SK-N-SH (cell line): Measurements from ENCODE around the gene GXYLT2. TPM values are rescaled to one million over a fixed set of nuclear protein-coding genes. Genes with fewer than 3 reads are reported as not detected.
A peak's percentile ranks its signal among the peaks of the same experiment; 100 is the strongest.

ENCODE experiments used
- CTCF ChIA-PET: fragments of 300-600, 350-600 bp; formaldehyde crosslinking; extraction: SDS; loops from one replicate; lab custom pipeline; 2021; lab: Yijun Ruan, JAX
- POLR2A ChIA-PET: fragments of 350-600 bp; sonication (Branson Sonifier 250); formaldehyde crosslinking; extraction: SDS; loops from one replicate; lab custom pipeline; 2020; ENCODE audit warnings: antibody characterized with exemption, inconsistent platforms; lab: Yijun Ruan, JAX
- DNase-seq: peaks from one replicate; pipeline ENCODE4 v3.0.0; 2012
- H2AFZ ChIP-seq: fragments of 200-600 bp; sonication (generic); 2 replicates; pipeline ENCODE4 v1.8.1; 2016; ENCODE audit warnings: antibody characterized with exemption, mild to moderate bottlenecking, low read depth
- H3F3A ChIP-seq: fragments of 200-600 bp; sonication (generic); replicated peaks from 2 replicates; pipeline ENCODE3; 2016; ENCODE audit warnings: antibody characterized with exemption, mild to moderate bottlenecking; ENCODE audit not compliant: insufficient read depth
- H3K27ac ChIP-seq, 2 experiments: fragments of 200-500 bp in 1 of 2; fragments of 200-600 bp in 1 of 2; sonication (Bioruptor generic) in 1 of 2; sonication (generic), shearing (Covaris generic) in 1 of 2; 2 replicates each; pipeline versions ENCODE4 v1.5.1 to v1.6.1; 2014 to 2016; ENCODE audit warnings: low read depth in 2 of 2, inconsistent platforms in 1 of 2, low read length in 1 of 2, mild to moderate bottlenecking in 1 of 2, mixed read lengths in 1 of 2
- H3K27me3 ChIP-seq: fragments of 200-600 bp; sonication (generic), shearing (Covaris generic); 2 replicates; pipeline ENCODE4 v1.6.1; 2016; ENCODE audit warnings: mixed run types; ENCODE audit not compliant: insufficient read depth
- H3K36me3 ChIP-seq, 2 experiments: fragments of 200-500 bp in 1 of 2; fragments of 200-600 bp in 1 of 2; sonication (Bioruptor generic) in 1 of 2; sonication (generic) in 1 of 2; replicated peaks in 1 of 2; 2 replicates each; pipeline versions ENCODE3 to v1.5.1; 2014 to 2016; ENCODE audit warnings: low read length in 1 of 2, mild to moderate bottlenecking in 1 of 2; ENCODE audit not compliant: insufficient read depth in 2 of 2, control insufficient read depth in 1 of 2
- H3K4me1 ChIP-seq, 2 experiments: fragments of 200-500 bp in 1 of 2; fragments of 200-600 bp in 1 of 2; sonication (Bioruptor generic) in 1 of 2; sonication (generic), shearing (Covaris generic) in 1 of 2; 2 replicates each; pipeline versions ENCODE4 v1.5.1 to v1.6.1; 2014 to 2016; ENCODE audit warnings: low read depth in 1 of 2, low read length in 1 of 2, mixed run types in 1 of 2; ENCODE audit not compliant: insufficient read depth in 2 of 2, control insufficient read depth in 1 of 2
- H3K4me2 ChIP-seq: fragments of 200-600 bp; sonication (generic), shearing (Covaris generic); 2 replicates; pipeline ENCODE4 v1.6.1; 2017; ENCODE audit warnings: mixed run types
- H3K4me3 ChIP-seq, 2 experiments: fragments of 200-500 bp in 1 of 2; fragments of 200-600 bp in 1 of 2; sonication (Bioruptor generic) in 1 of 2; sonication (generic), shearing (Covaris generic) in 1 of 2; 2 replicates each; pipeline versions ENCODE4 v1.5.1 to v1.8.1; 2014 to 2016; ENCODE audit warnings: low read depth in 2 of 2, inconsistent platforms in 1 of 2, low read length in 1 of 2, mild to moderate bottlenecking in 1 of 2, mixed read lengths in 1 of 2, moderate library complexity in 1 of 2
- H3K79me2 ChIP-seq: fragments of 200-600 bp; sonication (generic); 2 replicates; pipeline ENCODE4 v1.8.1; 2017; ENCODE audit warnings: mild to moderate bottlenecking; ENCODE audit not compliant: insufficient read depth
- H3K9ac ChIP-seq: fragments of 200-600 bp; sonication (generic); 2 replicates; pipeline ENCODE4 v1.6.1; 2017; ENCODE audit warnings: mixed run types
- H3K9me2 ChIP-seq: fragments of 200-600 bp; sonication (generic); 2 replicates; pipeline ENCODE4 v1.6.1; 2017; ENCODE audit warnings: mixed run types
- H3K9me3 ChIP-seq: fragments of 200-600 bp; sonication (generic); 2 replicates; pipeline ENCODE4 v1.6.1; 2017; ENCODE audit warnings: mixed run types, mild to moderate bottlenecking, moderate library complexity
- H4K20me1 ChIP-seq: fragments of 200-600 bp; sonication (generic); 2 replicates; pipeline ENCODE4 v1.6.1; 2017; ENCODE audit warnings: mild to moderate bottlenecking, mixed run types; ENCODE audit not compliant: insufficient read depth
- ELF1 ChIP-seq: IDR thresholded peaks from 2 replicates; pipeline ENCODE4 v1.4.0; 2012
- EP300 ChIP-seq, 2 experiments: IDR thresholded peaks; 2 replicates each; pipeline versions ENCODE4 v1.4.0 to v1.6.1; 2012; ENCODE audit warnings: borderline replicate concordance in 1 of 2, low read depth in 1 of 2, low read length in 1 of 2
- JUND ChIP-seq: IDR thresholded peaks from 2 replicates; pipeline ENCODE4 v1.4.0; 2012
- PBX3 ChIP-seq: IDR thresholded peaks from 2 replicates; pipeline ENCODE4; 2012
- SIN3A ChIP-seq: IDR thresholded peaks from 2 replicates; pipeline ENCODE4 v1.6.1; 2012; ENCODE audit warnings: low read depth, mild to moderate bottlenecking, low read length, moderate library complexity, borderline replicate concordance
- SMC3 ChIP-seq: IDR thresholded peaks from 2 replicates; pipeline ENCODE4 v1.6.1; 2012; ENCODE audit warnings: low read depth, low read length, improper control_type of control experiment
- TCF12 ChIP-seq: IDR thresholded peaks from 2 replicates; pipeline ENCODE4 v1.4.0; 2012
- USF2 ChIP-seq: fragments of 150-350 bp; IDR thresholded peaks from 2 replicates; pipeline ENCODE4 v1.6.1; 2017; ENCODE audit warnings: antibody characterized with exemption, low read length, low read depth, borderline replicate concordance
- YY1 ChIP-seq: IDR thresholded peaks from 2 replicates; pipeline ENCODE4 v1.4.0; 2012; ENCODE audit warnings: low read depth, mild to moderate bottlenecking
- ZBTB33 ChIP-seq: IDR thresholded peaks from 2 replicates; pipeline ENCODE4 v1.4.0; 2012; ENCODE audit warnings: low read depth, borderline replicate concordance
- WGBS: methylation state at CpG from one replicate; pipeline ENCODE4 v1.1.6; 2017; ENCODE audit warnings: low lambda C conversion rate; 5-methylcytosine and 5-hydroxymethylcytosine counted together
- polyA plus RNA-seq, 3 experiments: library from polyadenylated mRNA; depleted of rRNA; stranded (reverse); fragments of >200 nt; gene quantifications; 2 replicates each; pipeline ENCODE4 v1.2.3, GENCODE V29; 2012
- TF ChIP-seq, protein P1 (sequence below): IDR thresholded peaks from 2 replicates; pipeline ENCODE4 v1.6.1; 2012; ENCODE audit warnings: mild to moderate bottlenecking, low read depth, low read length, moderate library complexity

Gene GXYLT2
- polyA plus RNA-seq, 1 of the 3 experiments (the other 2 are of a cell fraction) = 9.1 TPM

GRCh38 chr3:72847751-72848702, 39.8 kb upstream of the GXYLT2 start, which contains the start of gene SHQ1 (continued):
- TF ChIP-seq, protein P1, sequence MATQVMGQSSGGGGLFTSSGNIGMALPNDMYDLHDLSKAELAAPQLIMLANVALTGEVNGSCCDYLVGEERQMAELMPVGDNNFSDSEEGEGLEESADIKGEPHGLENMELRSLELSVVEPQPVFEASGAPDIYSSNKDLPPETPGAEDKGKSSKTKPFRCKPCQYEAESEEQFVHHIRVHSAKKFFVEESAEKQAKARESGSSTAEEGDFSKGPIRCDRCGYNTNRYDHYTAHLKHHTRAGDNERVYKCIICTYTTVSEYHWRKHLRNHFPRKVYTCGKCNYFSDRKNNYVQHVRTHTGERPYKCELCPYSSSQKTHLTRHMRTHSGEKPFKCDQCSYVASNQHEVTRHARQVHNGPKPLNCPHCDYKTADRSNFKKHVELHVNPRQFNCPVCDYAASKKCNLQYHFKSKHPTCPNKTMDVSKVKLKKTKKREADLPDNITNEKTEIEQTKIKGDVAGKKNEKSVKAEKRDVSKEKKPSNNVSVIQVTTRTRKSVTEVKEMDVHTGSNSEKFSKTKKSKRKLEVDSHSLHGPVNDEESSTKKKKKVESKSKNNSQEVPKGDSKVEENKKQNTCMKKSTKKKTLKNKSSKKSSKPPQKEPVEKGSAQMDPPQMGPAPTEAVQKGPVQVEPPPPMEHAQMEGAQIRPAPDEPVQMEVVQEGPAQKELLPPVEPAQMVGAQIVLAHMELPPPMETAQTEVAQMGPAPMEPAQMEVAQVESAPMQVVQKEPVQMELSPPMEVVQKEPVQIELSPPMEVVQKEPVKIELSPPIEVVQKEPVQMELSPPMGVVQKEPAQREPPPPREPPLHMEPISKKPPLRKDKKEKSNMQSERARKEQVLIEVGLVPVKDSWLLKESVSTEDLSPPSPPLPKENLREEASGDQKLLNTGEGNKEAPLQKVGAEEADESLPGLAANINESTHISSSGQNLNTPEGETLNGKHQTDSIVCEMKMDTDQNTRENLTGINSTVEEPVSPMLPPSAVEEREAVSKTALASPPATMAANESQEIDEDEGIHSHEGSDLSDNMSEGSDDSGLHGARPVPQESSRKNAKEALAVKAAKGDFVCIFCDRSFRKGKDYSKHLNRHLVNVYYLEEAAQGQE = 0 out of 2 replicates have a peak, but pooled peaks have one; percentile 9
- TF ChIP-seq JUND (no peak), TCF12 (no peak), PBX3 (no peak), YY1 (no peak), SMC3 (no peak), EP300 (IDR thresholded peaks at IDR 0.05; ENCODE audit: borderline replicate concordance in 1 of 2, low read depth in 1 of 2, low read length in 1 of 2) (no peak), USF2 (no peak), ELF1 (peak; percentile 82)

GRCh38 chr3:72848703-72849081, 39.2 kb upstream of the GXYLT2 start:
- H3K9me3 ChIP-seq = no peaks in the 10 kb centered on the region
- H2AFZ ChIP-seq = peak overlapping the region; percentile 97
- H4K20me1 ChIP-seq = peaks cover 10% of the 10 kb centered on the region; the same call in 1 of the 2 replicates
- no peak for TF ChIP-seq SIN3A
- TF ChIP-seq ZBTB33 = 0 out of 2 replicates have a peak, but pooled peaks have one; percentile 37
- TF ChIP-seq, all 33 proteins: peak for 1
- ChIA-PET POLR2A (no interaction called here), CTCF (interaction anchor here (0.8 to 5.4 kb wide), 8 partner anchors 27 to 973 kb away, joined by 3 to 55 read pairs (median 4); partner anchors contain the start of gene GXYLT2)
- WGBS = 1% methylated on average over 11 of the region's 11 CpGs
- no peak overlapping the region for H3K27ac ChIP-seq
- H3K27me3 ChIP-seq = no peaks in the 10 kb centered on the region
- peaks cover 40% of the 10 kb centered on the region for H3K79me2 ChIP-seq
- peak overlapping the region; percentile 33; the same call in 1 of the 2 replicates for H3K9ac ChIP-seq
- peak overlapping the region; percentile 97 for H3K4me2 ChIP-seq
- peaks cover 8 to 12% of the 10 kb centered on the region in 2 experiments; a peak in 3 of 4 replicates for H3K4me1 ChIP-seq
- peak overlapping the region; percentile 94 to 97 for H3K4me3 ChIP-seq
- DNase-seq = no peak
- no peaks in the 10 kb centered on the region for H3K36me3 ChIP-seq
- peaks cover 12% of the 10 kb centered on the region for H3F3A ChIP-seq
- H3K9me2 ChIP-seq = no peaks in the 10 kb centered on the region
